PC-3 (cell line): Measurements from ENCODE around the gene AANAT.

Source experiments
- EZH2 ChIP-seq: fragments of 300-600 bp; sonication (generic); IDR thresholded peaks from one replicate; pipeline ENCODE4 v1.6.1; 2017; ENCODE audit warnings: antibody characterized with exemption, mild to moderate bottlenecking, low read length; ENCODE audit not compliant: unreplicated experiment
- EZH2phosphoT487 ChIP-seq: fragments of 300-600 bp; sonication (generic); IDR thresholded peaks from 2 replicates; pipeline ENCODE4 v1.6.1; 2018; ENCODE audit warnings: mild to moderate bottlenecking, antibody characterized with exemption, low read length, borderline replicate concordance
- TF ChIP-seq, protein P1 (sequence below): fragments of 300-600 bp; sonication (generic); conservative IDR thresholded peaks from 2 replicates; pipeline ENCODE4 v1.5.1; 2017; ENCODE audit warnings: antibody characterized with exemption, low read depth, mild to moderate bottlenecking, low read length

DNA sequence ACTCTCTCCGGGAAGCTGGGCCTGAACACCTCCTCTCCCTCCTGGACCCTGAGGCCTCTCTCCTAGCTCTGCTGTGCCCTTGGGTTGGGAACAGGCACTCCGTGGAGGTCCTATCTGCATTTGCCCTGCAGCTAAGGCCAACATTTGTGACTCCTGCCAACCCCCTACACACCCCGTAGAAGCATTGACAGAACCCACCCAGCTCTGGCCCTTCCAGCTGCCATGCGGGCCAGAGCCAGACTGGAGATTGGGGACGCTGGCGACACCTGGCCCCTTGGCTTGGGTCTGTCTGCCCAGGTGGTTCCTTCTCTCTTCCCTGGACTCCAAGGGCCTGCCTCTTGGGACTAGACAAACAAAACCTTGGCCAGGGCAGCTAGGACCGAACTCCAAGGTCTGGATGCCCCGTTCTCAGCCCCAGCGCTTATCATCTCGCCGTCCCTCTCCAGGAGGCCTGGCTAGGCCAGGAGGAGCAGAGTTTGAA is 34.5 kb downstream of the AANAT start:
- TF ChIP-seq, protein P1, sequence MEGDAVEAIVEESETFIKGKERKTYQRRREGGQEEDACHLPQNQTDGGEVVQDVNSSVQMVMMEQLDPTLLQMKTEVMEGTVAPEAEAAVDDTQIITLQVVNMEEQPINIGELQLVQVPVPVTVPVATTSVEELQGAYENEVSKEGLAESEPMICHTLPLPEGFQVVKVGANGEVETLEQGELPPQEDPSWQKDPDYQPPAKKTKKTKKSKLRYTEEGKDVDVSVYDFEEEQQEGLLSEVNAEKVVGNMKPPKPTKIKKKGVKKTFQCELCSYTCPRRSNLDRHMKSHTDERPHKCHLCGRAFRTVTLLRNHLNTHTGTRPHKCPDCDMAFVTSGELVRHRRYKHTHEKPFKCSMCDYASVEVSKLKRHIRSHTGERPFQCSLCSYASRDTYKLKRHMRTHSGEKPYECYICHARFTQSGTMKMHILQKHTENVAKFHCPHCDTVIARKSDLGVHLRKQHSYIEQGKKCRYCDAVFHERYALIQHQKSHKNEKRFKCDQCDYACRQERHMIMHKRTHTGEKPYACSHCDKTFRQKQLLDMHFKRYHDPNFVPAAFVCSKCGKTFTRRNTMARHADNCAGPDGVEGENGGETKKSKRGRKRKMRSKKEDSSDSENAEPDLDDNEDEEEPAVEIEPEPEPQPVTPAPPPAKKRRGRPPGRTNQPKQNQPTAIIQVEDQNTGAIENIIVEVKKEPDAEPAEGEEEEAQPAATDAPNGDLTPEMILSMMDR, result no peak
- TF ChIP-seq EZH2 (no peak), EZH2phosphoT487 (no peak)
